SK-N-SH treated with all-trans-retinoic acid at 6 μM for 48 hours (cell line): Measurements from ENCODE around the gene RALGPS1.

ENCODE experiments used
- ATAC-seq: fragments of 200-7000 bp; cut with Tn5 transposase; 3 replicates; pipeline ENCODE4 v1.9.1; 2020; ENCODE audit warnings: mild to moderate bottlenecking, moderate library complexity
- ARNTL ChIP-seq: fragments of 450-650 bp; formaldehyde crosslinking; IDR thresholded peaks from 2 replicates; pipeline ENCODE4 v1.5.0; 2020; ENCODE audit warnings: low read depth, mild to moderate bottlenecking, moderate library complexity, borderline replicate concordance
- BACH2 ChIP-seq: fragments of 250-450 bp; sonication (Bioruptor Pico); IDR thresholded peaks from 2 replicates; pipeline ENCODE4 v1.9.0; 2021; ENCODE audit warnings: mild to moderate bottlenecking, borderline replicate concordance
- CREB5 ChIP-seq: fragments of 250-450 bp; sonication (Bioruptor Pico); IDR thresholded peaks from 2 replicates; pipeline ENCODE4 v1.5.1; 2020; ENCODE audit warnings: low read depth, mild to moderate bottlenecking, moderate library complexity
- CSDC2 ChIP-seq: fragments of 250-450 bp; sonication (Bioruptor Pico); IDR thresholded peaks from 2 replicates; pipeline ENCODE4 v1.5.0; 2020; ENCODE audit warnings: mild to moderate bottlenecking, moderate library complexity
- CSRNP3 ChIP-seq: fragments of 250-450 bp; sonication (Bioruptor Pico); IDR thresholded peaks from 2 replicates; pipeline ENCODE4 v1.5.1; 2021; ENCODE audit warnings: mild to moderate bottlenecking, moderate library complexity
- ESRRG ChIP-seq: fragments of 250-450 bp; sonication (Bioruptor Pico); IDR thresholded peaks from 2 replicates; pipeline ENCODE4 v1.6.1; 2021; ENCODE audit warnings: mild to moderate bottlenecking
- GLIS3 ChIP-seq: fragments of 250-450 bp; sonication (Bioruptor Pico); IDR thresholded peaks from 2 replicates; pipeline ENCODE4 v1.5.0; 2020; ENCODE audit warnings: mild to moderate bottlenecking, moderate library complexity
- ISL1 ChIP-seq: fragments of 250-450 bp; sonication (Bioruptor Pico); IDR thresholded peaks from 2 replicates; pipeline ENCODE4 v2.1.2; 2022; ENCODE audit warnings: mild to moderate bottlenecking, moderate library complexity
- OSR1 ChIP-seq: fragments of 250-450 bp; sonication (Bioruptor Pico); IDR thresholded peaks from 2 replicates; pipeline ENCODE4 v1.8.0; 2022; ENCODE audit warnings: moderate library complexity, mild to moderate bottlenecking, inconsistent platforms
- PATZ1 ChIP-seq: fragments of 250-450 bp; sonication (Bioruptor Pico); IDR thresholded peaks from 2 replicates; pipeline ENCODE4 v1.8.0; 2020; ENCODE audit warnings: mild to moderate bottlenecking, moderate library complexity, borderline replicate concordance
- POU6F1 ChIP-seq: fragments of 250-450 bp; sonication (Bioruptor Pico); IDR thresholded peaks from 2 replicates; pipeline ENCODE4 v1.8.0; 2021; ENCODE audit warnings: low read depth, mild to moderate bottlenecking, moderate library complexity, borderline replicate concordance
- PPARA ChIP-seq: fragments of 250-450 bp; sonication (Bioruptor Pico); IDR thresholded peaks from 2 replicates; pipeline ENCODE4 v1.5.0; 2020; ENCODE audit warnings: mild to moderate bottlenecking, borderline replicate concordance
- RARB ChIP-seq: fragments of 250-450 bp; sonication (Bioruptor Pico); IDR thresholded peaks from 2 replicates; pipeline ENCODE4 v1.8.0; 2021; ENCODE audit warnings: mild to moderate bottlenecking, moderate library complexity
- TCF4 ChIP-seq: fragments of 250-450 bp; sonication (Bioruptor Pico); IDR thresholded peaks from 2 replicates; pipeline ENCODE4 v1.8.0; 2021; ENCODE audit warnings: mild to moderate bottlenecking, moderate library complexity, borderline replicate concordance
- ZC3H10 ChIP-seq: fragments of 250-450 bp; sonication (Bioruptor Pico); IDR thresholded peaks from 2 replicates; pipeline ENCODE4 v1.5.1; 2021; ENCODE audit warnings: mild to moderate bottlenecking, moderate library complexity
- ZFP3 ChIP-seq: fragments of 250-450 bp; sonication (Bioruptor Pico); IDR thresholded peaks from 2 replicates; pipeline ENCODE4 v1.5.0; 2020; ENCODE audit warnings: mild to moderate bottlenecking, moderate library complexity
- ZNF565 ChIP-seq: fragments of 450-650 bp; formaldehyde crosslinking; conservative IDR thresholded peaks from 2 replicates; pipeline ENCODE4 v1.5.0; 2020; ENCODE audit warnings: low read depth, mild to moderate bottlenecking, moderate library complexity
- ZNF8 ChIP-seq: fragments of 450-650 bp; formaldehyde crosslinking; IDR thresholded peaks from 2 replicates; pipeline ENCODE4 v1.5.0; 2020; ENCODE audit warnings: mild to moderate bottlenecking, moderate library complexity

The RALGPS1 gene

DNA sequence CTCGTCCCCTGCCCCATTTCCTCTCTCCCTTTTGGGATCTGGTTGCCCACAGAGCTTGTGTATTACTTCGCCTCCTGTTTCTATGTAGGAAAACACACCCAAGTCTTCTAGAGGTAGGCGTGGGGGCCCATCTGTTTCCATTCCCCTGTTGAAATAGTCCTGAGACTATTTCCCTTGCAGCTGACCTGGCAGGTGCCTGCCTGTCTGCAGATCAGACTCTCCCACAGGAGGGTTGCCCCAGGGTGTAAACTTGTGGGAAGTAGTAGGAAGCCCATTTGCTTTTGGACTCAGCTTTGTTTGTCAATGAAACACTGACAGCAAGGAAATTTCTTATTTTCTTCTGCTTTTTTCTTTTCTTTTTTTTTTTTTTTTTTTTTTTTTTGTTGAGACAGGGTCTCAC is 333.7 kb downstream of the RALGPS1 start:
- ATAC-seq, result no peak
- no peak for TF ChIP-seq ZFP3 (CRISPR knock-in tag)
- TF ChIP-seq BACH2 (CRISPR knock-in tag), result no peak
- TF ChIP-seq TCF4 (CRISPR knock-in tag), result no peak
- TF ChIP-seq ESRRG (CRISPR knock-in tag), result no peak
- no peak for TF ChIP-seq ZNF565 (CRISPR knock-in tag)
- TF ChIP-seq PATZ1 (CRISPR knock-in tag), result no peak
- TF ChIP-seq PPARA (CRISPR knock-in tag), result no peak
- no peak for TF ChIP-seq ZNF8
- no peak for TF ChIP-seq ISL1 (CRISPR knock-in tag)

- no peak for ATAC-seq
- TF ChIP-seq GLIS3 (CRISPR knock-in tag), result no peak
- TF ChIP-seq POU6F1, result no peak
- TF ChIP-seq CSDC2, result no peak
- TF ChIP-seq RARB, result no peak
- no peak for TF ChIP-seq ARNTL (CRISPR knock-in tag)
- no peak for TF ChIP-seq CSRNP3 (CRISPR knock-in tag)
- no peak for TF ChIP-seq ESRRG (CRISPR knock-in tag)
- TF ChIP-seq ISL1 (CRISPR knock-in tag), result no peak
- TF ChIP-seq OSR1 (CRISPR knock-in tag), result no peak
These were observed 335.3 kb downstream of the RALGPS1 start for GRCh38 chr9:127249877-127250276.

GRCh38 chr9:127250896-127251391 is 336.4 kb downstream of the RALGPS1 start:
- TF ChIP-seq ZC3H10 (CRISPR knock-in tag) (no peak), RARB (no peak), BACH2 (CRISPR knock-in tag) (no peak), TCF4 (CRISPR knock-in tag) (no peak), PPARA (CRISPR knock-in tag) (no peak), ARNTL (CRISPR knock-in tag) (no peak), ZFP3 (CRISPR knock-in tag) (no peak), CREB5 (CRISPR knock-in tag) (no peak), GLIS3 (CRISPR knock-in tag) (no peak), CSRNP3 (CRISPR knock-in tag) (no peak), PATZ1 (CRISPR knock-in tag) (no peak)
- no peak for ATAC-seq
